Breast epithelium (tissue), 3 donors: ENCODE results near the gene DCDC1.

Source experiments
- POLR2A ChIP-seq: fragments of 450-650 bp; IDR thresholded peaks from one replicate; pipeline ENCODE4 v1.6.1; 2016; ENCODE audit warnings: antibody characterized with exemption, mild to moderate bottlenecking, moderate library complexity
- POLR2AphosphoS5 ChIP-seq, 3 donors: sonication (generic); formaldehyde crosslinking; IDR thresholded peaks; one replicate each; pipeline ENCODE4 v1.6.1; 2017; ENCODE audit warnings: antibody characterized with exemption in 3 of 3
- TF ChIP-seq, protein P1 (sequence below), 3 donors: fragments of 450-650 bp; IDR thresholded peaks; one replicate each; pipeline ENCODE4 v1.5.1; 2016 to 2017; ENCODE audit warnings: antibody characterized with exemption in 3 of 3, mild to moderate bottlenecking in 3 of 3, moderate library complexity in 3 of 3

DNA sequence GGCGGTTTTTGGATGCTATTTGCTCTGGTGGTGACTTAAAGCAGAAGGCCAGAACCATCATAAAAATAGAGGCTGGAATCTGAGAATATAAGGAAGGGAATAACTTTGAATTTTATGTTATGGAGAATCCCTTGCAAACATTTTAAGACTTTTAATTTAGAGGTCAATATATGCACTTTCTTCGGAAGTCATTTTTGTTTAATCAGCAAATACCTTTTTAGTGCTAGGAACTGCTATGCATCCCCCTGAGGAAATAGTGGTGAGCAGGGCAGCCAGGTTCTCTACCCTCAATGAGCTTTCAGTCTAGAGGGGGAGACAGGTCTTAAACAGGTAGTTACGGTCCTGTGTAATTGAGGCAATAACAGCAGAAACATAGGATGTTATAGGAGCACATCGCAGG, 516.9 kb downstream of the DCDC1 start:
- TF ChIP-seq, protein P1, sequence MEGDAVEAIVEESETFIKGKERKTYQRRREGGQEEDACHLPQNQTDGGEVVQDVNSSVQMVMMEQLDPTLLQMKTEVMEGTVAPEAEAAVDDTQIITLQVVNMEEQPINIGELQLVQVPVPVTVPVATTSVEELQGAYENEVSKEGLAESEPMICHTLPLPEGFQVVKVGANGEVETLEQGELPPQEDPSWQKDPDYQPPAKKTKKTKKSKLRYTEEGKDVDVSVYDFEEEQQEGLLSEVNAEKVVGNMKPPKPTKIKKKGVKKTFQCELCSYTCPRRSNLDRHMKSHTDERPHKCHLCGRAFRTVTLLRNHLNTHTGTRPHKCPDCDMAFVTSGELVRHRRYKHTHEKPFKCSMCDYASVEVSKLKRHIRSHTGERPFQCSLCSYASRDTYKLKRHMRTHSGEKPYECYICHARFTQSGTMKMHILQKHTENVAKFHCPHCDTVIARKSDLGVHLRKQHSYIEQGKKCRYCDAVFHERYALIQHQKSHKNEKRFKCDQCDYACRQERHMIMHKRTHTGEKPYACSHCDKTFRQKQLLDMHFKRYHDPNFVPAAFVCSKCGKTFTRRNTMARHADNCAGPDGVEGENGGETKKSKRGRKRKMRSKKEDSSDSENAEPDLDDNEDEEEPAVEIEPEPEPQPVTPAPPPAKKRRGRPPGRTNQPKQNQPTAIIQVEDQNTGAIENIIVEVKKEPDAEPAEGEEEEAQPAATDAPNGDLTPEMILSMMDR (IDR thresholded peaks at IDR 0.05) = no peak
- TF ChIP-seq POLR2AphosphoS5 (IDR thresholded peaks at IDR 0.05) (no peak), POLR2A (no peak)
